Right atrium auricular region (tissue), 2 donors: ENCODE results near the gene YAP1. TPM values are rescaled to one million over a fixed set of nuclear protein-coding genes. Genes with fewer than 3 reads are reported as not detected.

ENCODE experiments used
- DNase-seq: peaks from one replicate; pipeline ENCODE4 v3.0.0-alpha.2; 2019; ENCODE audit warnings: low spot score
- H3K27ac ChIP-seq, 2 donors: fragments of 200-600 bp; sonication (generic); 1 replicate in 1 of 2; 2 replicates in 1 of 2; pipeline ENCODE4 v1.5.1; 2016 to 2019
- H3K27me3 ChIP-seq, 2 donors: fragments of 200-600 bp; sonication (generic); one replicate each; pipeline versions ENCODE4 v1.5.1 to v1.6.0; 2017 to 2019
- H3K36me3 ChIP-seq: fragments of 200-600 bp; sonication (generic); one replicate; pipeline ENCODE4 v1.5.1; 2016
- H3K4me1 ChIP-seq, 2 donors: fragments of 200-600 bp; sonication (generic); one replicate each; pipeline versions ENCODE4 v1.5.1 to v1.6.0; 2017 to 2019
- H3K4me3 ChIP-seq, 2 donors: fragments of 200-600 bp; sonication (generic); 1 replicate in 1 of 2; 2 replicates in 1 of 2; pipeline ENCODE4 v1.5.1; 2017 to 2019; ENCODE audit warnings: mild to moderate bottlenecking in 1 of 2, moderate library complexity in 1 of 2
- H3K9me3 ChIP-seq, 2 donors: fragments of 200-600 bp; sonication (generic); one replicate each; pipeline ENCODE4 v1.5.1; 2019
- CTCF ChIP-seq, 2 donors: fragments of 200-600 bp; sonication (generic); IDR thresholded peaks; one replicate each; pipeline ENCODE4 v1.5.1; 2019; ENCODE audit warnings: antibody characterized with exemption in 2 of 2
- total RNA-seq, 2 donors: library from RNA; depleted of rRNA; stranded (reverse); fragments of >200 nt; gene quantifications; one replicate each; pipeline ENCODE4 v1.1.0, GENCODE V29; 2016

Gene YAP1
- total RNA-seq, 2 donors from 2014 or later, result 85.0 to 135 TPM

GRCh38 chr11:102117472-102118113, 7.3 kb downstream of the YAP1 start:
- H3K27me3 ChIP-seq, result no peaks in the 10 kb centered on the region

DNA sequence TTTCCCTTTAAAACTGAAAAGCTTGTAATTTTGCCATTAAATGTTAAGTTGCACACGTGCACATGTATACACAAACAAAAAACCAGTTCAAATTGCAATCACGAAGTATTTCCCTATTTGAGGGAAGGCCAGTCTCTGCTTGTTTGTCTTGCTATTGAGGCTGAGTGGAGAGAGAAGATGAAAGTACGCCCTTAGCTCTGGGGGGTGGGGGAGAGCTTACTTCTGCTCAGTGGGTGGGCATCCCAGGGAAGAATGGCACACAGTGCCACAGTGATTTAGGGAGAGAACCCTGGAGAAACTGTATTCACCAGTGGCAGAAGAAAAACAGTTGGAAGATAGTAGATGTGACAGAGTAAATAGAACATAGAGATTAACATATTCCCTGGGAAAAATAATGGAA, 8.7 kb downstream of the YAP1 start:
- Histone ChIP-seq H3K27ac (no peak overlapping the region), H3K4me1 (peaks cover 0 to 50% of the 10 kb centered on the region in 2 donors), H3K9me3 (no peaks in the 10 kb centered on the region), H3K4me3 (no peak overlapping the region), H3K36me3 (peaks cover 6% of the 10 kb centered on the region), H3K27me3 (no peaks in the 10 kb centered on the region)
- no peak for DNase-seq
- TF ChIP-seq CTCF (IDR thresholded peaks at IDR 0.05), result no peak

More at GRCh38 chr11:102117472-102118113, 7.3 kb downstream of the YAP1 start:
- peaks cover 0 to 61% of the 10 kb centered on the region in 2 donors for H3K4me1 ChIP-seq
- H3K27ac ChIP-seq, result peak overlapping the region in 1 of 2 donors; percentile 6
- no peak for TF ChIP-seq CTCF (IDR thresholded peaks at IDR 0.05)
- peaks cover 6% of the 10 kb centered on the region for H3K36me3 ChIP-seq
- no peak overlapping the region for H3K4me3 ChIP-seq
- no peak for DNase-seq
- H3K9me3 ChIP-seq, result no peaks in the 10 kb centered on the region

- no peak for TF ChIP-seq CTCF (IDR thresholded peaks at IDR 0.05)
- Histone ChIP-seq H3K4me3 (no peak overlapping the region), H3K36me3 (no peaks in the 10 kb centered on the region), H3K4me1 (peaks cover 0 to 46% of the 10 kb centered on the region in 2 donors), H3K9me3 (no peaks in the 10 kb centered on the region), H3K27ac (no peak overlapping the region), H3K27me3 (no peaks in the 10 kb centered on the region)
- DNase-seq, result no peak
Observed at GRCh38 chr11:102119997-102120396, 9.8 kb downstream of the YAP1 start.

- DNase-seq, result no peak
- Histone ChIP-seq H3K9me3 (no peaks in the 10 kb centered on the region), H3K27ac (no peak overlapping the region), H3K4me3 (no peak overlapping the region), H3K4me1 (peaks cover 0 to 44% of the 10 kb centered on the region in 2 donors), H3K36me3 (no peaks in the 10 kb centered on the region), H3K27me3 (no peaks in the 10 kb centered on the region)
- TF ChIP-seq CTCF (IDR thresholded peaks at IDR 0.05), result no peak
Observed at GRCh38 chr11:102120437-102120973, 10.3 kb downstream of the YAP1 start.

- H3K9me3 ChIP-seq, result no peaks in the 10 kb centered on the region
- DNase-seq, result no peak
- no peak overlapping the region for H3K4me3 ChIP-seq
- H3K27me3 ChIP-seq, result no peaks in the 10 kb centered on the region
- H3K27ac ChIP-seq, result no peak overlapping the region
- peaks cover 0 to 42% of the 10 kb centered on the region in 2 donors for H3K4me1 ChIP-seq
- H3K36me3 ChIP-seq, result no peaks in the 10 kb centered on the region
- TF ChIP-seq CTCF (IDR thresholded peaks at IDR 0.05), result no peak
Observed at GRCh38 chr11:102121329-102121728, 11.1 kb downstream of the YAP1 start.
